OCI-M2 (cell line): ENCODE measurements around the gene TTC28.

Experiments
- DNase-seq: peaks from one replicate; lab custom pipeline; 2025; ENCODE audit not compliant: unreplicated experiment; lab: John Stamatoyannopoulos, UW

TTC28 gene

DNA sequence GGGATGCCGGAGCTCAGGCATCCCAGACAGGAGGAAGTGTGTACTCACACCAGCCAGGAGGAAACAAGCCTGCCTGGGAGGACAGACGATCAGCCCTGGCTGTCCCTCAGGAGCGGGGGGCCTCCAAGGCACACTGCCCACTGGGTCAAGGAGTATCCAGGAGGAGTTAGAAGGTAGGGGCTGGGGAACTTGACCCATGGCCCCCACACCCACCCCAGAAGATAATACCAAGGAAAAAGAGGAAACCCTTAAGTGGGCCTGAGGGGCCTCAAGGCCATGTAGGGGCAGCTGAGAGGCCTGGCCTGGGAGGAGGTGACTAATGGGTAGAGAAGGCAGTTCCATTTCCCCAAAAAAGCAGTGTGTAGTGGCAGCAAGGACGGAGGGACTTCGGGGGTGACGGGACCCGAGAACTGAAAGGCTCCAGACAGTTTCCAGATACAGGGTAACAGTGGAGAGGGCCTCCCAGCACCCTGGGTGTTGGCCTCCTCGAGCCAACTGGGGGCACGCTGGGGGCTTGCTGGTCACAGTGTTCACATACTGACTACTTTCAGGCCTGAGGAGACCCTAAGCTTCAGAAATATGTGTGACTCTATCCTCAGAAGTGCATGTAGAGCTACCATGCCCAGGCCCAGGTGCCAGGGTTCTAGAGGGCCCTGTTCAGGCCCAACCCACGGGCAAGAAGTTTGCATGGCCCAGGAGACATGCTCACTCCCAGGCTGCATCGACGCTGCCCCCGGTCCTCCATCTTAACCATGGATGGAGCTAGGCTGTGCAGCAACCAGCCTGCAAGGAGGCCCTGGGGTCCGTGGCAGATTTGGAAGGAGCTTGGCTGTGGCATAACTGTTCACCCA lies 684.9 kb downstream of the TTC28 start:
- no peak for DNase-seq

DNA sequence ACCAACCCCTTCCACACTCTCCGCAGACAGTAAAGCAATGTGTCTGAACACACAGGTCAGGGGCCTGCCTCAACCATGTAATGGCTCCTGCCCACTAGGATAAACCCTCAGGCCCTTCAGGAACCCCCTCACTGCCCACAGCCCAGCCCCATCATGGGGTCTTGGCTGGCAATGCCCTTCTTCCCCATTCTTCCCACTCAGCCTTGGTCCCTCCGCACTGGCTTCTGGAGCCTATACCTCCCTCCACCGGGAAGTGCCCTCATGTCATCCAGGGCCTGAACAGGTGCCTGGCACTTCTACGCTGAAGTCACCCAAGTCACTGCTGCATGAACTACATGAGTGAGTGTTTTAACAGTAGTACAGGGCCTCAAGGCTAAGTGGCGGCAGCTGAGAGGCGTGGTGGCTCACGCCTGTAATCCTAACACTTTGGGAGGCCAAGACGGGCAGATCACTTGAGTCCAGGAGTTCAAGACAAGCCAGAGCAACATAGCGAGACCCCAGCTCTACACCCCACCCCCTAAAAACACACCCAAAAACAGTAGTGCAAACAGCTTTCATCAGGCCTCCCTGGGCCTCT lies 685.8 kb downstream of the TTC28 start:
- DNase-seq, result no peak

DNA sequence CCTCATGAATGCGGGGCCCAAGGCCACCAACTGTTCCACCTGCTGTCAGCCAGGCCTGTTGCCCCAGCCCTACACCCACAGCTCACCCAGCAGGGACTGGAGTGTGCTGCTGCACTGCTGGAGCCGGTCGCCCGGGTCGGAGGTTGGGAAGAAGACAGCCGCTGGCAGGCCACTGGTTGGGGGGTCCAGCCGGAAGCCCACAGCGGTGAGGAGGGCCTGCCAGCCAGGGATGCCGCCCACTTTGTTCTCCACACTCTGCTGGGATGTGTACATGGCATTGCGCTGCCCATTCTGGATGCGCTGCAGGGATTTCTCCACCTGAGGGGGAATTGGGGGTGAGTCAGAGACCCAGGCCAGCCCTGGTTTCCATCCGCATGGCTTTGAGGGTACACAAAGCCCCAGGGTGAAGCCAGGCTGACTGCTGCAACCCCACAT lies 686.4 kb downstream of the TTC28 start:
- DNase-seq, result no peak

DNA sequence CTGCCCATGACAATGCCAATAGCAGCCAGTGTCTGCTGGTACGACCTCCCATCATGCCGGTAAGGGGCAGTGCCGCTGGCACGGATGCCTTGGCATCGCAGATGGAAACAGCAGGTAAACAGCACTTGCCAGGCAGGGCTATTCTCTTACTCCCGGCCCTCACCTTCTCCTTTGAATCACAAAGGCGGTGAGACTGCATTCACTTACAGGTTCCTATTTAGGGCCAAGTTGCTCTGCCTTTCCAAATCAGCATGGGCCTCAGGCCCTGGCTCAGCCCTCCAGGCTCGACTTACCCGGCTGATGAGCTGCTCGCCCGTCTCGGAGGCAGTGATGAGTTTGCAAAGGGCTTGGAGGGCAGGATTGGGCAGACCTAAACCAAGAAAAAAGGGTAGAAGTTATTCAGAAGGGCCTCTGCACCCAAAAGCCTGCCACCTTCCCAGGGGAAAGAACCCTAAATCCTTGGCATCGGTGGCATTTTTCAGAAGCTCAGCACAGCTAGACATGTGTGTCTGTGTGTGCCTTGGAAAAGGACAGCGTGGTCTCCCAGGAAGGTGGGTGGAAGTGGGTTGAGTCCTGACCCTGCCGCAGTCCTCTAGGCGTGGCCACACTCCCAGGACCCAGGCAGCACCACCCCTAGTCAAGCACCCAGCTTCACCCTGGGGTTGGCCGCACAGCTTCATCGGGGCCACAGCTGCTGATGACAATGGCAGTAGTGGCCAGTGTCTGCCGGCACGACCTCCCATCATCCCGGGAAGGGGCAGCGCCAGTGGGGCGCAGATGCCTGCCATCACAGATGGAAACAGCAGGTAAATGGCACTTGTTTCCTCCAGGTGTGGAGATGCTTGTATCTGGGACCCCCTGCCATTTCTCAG lies 687.1 kb downstream of the TTC28 start:
- DNase-seq, result no peak

DNA sequence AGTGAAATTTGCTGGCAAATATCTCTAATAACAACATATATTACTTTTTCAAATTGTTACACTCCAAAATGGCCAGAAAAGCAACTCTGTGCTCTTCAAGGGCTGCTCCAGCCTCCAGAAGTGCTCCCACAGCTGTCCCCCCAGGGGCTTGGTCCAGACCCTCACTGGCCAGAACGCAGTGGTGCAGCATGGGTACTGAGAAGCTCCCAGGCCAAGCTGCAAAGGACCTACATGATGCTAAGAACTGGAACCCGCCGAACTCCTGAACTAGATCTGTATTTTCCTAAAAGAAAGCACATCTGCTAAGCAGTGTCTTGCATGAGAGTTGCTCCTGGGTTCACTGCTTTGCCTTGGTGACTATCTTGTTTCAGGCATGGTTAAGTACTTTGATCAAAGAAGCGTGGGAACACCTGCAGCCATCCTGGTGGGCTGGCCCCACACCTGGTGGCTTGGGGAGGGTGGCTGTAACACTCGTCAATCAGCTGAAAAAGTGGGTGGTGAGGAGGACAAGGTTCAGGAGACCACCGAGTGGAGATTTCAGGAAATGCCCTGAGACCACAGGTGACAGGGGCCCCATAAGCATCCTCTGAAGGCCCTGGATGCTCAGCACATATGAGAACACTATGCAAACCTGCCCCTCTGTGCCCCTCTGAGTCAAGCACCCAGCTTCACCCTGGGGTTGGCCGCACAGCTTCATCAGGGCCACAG lies 687.9 kb downstream of the TTC28 start:
- no peak for DNase-seq

DNA sequence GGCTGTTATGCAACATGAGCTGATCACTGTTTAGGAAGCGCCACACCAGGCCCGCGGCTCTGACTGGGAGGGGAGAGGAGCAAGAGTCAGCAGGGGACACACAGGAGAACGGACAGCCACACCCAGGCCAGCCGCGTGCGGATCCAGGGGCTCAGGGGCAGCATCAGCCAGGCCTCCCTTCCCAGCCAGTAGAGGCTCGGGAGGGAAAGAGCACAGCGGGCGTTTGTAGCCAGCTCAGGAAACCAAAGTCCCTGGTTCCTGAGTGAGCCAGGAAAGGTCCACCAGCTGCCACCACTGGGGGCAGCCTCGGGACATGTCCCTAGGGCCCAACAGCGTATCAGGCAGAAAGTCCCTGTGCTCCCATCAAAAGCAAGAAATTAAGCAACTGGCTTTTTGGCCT lies 688.8 kb downstream of the TTC28 start:
- no peak for DNase-seq

DNA sequence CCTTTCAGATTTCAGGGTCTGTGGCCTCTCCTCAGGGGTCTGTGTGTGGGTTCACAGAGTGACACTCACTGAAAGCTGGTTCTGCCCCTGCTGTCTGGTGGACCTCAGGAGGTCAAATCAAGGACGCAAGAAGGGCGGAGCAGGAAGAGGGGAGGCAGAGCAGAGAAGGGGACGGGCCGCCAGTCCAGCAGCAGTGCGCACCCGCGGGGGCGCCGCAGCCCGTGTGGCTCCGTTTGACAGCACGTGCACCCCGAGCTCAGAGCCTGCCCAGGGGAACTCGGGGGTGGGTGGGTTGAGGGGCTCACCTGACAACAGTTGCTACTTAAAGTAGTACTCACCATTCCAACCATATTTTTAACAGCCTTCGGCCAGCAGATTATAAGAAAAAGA lies 689.2 kb downstream of the TTC28 start:
- no peak for DNase-seq

DNA sequence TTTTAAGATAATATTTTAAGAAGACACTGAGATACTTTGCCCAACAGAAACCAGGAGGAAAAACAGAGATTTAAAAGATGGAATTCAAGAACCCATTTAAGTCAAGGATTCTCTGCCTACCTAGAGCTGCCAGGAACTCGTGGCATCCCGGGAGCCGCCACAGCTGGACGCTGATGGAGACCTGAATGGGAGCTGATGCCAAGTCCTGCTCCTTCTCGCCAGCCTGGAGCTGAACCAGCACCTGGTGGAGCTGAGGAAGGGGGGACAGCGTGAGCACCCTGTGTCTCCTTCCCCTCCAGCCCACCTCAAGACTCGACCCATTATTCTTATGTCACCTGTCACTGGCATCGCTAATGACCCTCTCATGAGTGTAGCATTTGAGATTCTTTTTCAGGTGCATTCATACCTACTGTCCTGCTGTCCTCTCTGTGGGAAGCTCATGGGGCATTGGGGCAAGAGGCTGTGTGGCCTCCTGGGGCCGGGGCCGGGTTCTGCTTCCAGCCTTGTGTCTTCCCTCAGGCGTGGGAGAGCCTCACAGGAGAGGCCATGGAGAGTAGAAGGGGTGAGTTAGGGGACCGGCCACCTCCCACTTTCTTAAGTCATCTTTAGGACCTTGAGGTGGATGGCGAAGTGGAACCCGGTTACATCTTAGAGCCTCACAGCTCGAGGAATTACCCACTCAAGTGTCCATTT lies 689.7 kb downstream of the TTC28 start:
- DNase-seq, result no peak

DNA sequence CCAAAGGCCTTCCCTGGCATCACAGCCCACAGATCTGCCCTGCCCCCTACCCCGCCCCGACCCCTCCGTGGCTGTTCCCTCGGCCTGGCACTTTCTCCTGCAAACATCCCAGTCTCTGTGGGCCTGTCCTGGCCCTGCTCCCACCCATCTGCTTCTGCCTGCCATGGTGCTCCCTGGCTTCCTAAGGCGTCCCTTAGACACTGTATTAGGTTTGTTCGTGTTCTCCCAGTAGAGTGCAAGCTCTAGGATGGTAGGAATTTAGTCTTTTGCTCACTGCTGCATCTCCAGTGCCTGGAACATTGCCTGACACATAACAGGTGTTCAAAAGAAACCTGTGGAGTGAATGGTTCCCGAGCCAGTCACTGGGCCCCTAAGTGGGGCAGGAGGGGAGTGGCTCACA lies 690.9 kb downstream of the TTC28 start:
- no peak for DNase-seq

DNA sequence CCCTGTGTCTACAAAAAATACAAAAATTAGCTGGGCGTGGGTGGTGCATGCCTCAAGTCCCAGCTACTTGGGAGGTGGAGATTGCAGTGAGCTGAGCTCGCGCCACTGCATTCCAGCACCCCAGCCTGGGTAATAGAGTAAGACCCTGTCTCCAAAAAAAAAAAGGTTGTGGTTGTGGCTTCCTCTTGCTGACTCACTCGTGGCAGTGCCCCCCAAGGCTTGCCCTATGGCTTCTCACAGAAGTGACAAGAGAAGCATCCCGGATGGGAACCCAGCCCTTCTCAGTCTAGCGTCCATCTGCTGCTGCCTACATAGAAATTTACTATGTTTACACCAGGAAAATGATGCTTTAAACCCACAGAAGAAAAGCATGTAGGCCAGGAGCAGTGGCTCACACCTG lies 692.1 kb downstream of the TTC28 start:
- no peak for DNase-seq

DNA sequence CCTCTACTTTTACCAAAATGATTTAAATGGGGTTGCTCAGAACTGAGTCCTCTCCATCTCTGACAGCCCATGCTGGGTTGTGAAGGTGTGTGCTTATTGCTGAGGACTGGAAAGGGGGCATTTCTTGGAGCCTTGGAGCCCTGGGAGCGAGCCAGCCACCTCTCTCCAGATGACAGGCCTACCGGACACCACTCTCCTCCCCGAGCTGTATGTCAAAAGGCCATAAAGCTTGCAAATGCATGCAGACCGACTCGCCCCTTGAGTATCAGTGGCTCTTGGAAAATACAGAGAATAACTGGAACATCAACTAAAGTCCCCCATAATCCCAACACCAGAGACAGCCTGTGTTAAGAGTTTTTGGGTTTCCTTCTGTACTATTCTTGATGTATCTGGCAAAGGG lies 692.7 kb downstream of the TTC28 start:
- no peak for DNase-seq

DNA sequence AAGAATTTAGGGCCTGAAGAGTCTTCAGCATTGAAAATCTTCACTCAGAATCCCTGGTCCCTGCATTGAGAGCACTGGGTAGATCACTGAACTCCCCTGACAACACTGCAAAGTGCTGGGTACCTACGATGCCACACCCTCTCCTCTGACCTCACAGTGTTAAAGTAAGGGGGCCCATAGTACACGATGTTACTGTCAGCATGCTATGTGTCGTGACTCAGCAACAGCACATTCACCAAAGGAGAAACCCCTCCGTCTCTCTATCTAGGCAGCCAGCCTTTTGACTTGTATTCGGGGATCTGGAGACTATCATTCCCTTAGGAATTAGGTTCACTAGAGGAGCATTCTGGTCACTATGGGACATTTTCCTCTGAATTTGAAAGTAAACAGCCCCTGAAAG lies 693.2 kb downstream of the TTC28 start:
- DNase-seq, result no peak

DNA sequence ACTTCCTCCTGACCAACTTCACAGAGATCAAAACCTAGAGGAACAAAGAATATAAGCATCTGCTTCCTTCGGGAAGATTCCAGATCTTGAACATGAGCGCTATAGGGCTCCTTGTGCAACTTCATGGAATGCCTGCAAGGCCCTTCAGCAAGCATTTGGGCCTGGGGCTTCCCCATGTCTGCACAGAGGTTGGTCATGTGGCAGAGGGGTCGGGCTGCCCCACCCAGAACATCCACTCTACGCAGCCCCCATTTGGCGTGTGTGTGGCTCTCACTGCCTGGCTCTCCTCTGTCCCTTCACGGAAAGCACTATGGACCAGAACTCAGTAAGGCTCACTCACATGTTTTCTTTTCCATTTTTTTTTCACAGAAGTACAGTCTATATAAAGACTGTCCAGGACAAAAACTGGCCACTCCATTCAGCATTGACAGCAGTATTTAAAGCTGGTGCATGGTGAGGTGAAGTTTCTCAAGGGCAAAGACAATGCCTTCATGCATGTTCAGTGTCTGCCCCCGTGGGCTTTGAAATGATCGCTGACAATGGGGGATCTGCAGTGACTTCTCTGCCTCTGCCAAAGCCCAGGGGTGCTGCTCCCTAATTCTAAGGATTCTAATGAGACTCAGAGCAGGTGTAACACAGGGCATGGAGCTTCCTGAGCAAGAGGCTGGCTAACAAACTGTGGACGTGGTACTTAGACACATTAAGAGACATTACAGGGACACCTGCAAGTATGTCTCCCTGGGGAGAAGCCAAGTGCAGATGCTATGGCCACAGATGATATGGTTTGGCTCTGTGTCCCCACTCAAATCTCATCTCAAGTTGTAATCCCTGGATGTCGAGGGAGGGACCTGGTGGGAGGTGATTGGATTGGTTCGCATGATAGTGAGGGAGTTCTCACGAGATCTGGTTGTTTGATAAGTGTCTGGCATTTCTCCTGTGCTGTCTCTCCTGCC lies 694.0 kb downstream of the TTC28 start:
- no peak for DNase-seq

DNA sequence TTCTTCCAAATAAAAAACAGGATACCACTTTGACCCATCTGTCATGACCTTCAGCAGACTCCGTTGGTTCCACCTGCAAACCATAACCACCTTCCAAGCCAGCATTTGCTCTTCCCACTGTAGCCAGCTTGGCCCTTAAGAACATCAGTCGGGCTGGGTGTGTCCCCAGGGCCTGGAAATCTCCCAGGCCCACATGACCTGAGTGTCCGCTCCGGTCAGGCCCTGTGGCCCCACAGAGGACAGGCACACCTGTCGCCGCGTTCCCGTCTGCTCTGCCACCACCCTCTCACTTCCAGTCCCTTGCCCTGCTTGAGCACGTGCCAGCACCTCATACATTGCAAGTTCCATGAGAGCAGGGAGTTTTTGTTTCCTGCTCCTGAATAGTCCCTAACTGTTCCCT lies 694.9 kb downstream of the TTC28 start:
- DNase-seq, result no peak

DNA sequence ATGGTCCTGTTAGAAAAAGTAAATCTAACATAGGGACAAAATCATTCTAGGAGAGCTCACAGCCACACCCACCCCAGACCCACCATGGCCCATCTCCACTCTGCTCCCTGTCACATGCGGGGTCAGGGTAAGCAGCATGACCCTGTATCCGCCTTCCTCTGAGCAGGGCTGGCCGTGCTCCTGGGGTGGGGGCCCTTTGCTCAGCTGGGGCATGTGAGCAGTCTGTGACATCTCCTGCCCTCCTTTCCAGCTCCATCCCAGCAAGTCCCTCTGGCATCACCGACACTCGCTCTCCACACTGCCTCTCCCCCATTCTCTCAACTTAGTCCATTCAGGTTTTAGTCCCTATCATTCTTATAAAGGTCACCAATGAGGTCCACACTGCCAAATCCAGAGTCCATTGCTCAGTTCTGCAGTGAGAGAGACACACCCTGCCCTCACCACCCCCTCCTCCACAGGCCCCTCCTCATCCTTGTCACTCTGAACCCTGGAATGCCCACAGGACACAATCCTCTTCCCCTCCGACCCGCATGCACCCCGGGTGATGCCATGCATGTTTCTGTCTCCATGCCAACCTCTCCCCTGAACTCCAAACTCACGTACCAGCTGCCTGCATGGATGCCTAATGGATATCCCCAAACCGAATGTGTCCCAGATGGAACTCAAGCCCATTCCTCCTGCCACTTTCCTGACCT lies 695.5 kb downstream of the TTC28 start:
- DNase-seq, result no peak

DNA sequence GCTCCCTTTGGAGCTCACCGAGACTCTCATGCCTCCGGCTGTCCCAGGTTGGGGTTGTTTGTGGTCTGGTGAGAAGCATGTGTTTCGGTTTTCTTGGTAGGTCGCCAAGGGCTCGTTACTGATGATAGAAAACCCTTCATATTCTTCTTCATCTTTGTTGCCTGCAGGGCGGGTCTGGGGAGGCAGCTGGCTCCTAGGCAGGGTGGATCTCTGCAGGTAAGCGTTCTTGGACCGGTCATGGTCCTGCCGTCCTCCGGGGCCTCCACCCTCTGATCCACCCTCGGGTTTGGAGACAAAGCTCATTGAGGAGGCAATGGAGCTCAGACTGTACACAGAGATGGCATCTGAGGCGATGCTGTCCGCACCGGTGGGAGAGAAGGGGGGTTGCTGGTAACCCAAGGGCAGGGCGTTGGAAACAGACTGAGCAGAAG lies 696.3 kb downstream of the TTC28 start:
- DNase-seq, result no peak

DNA sequence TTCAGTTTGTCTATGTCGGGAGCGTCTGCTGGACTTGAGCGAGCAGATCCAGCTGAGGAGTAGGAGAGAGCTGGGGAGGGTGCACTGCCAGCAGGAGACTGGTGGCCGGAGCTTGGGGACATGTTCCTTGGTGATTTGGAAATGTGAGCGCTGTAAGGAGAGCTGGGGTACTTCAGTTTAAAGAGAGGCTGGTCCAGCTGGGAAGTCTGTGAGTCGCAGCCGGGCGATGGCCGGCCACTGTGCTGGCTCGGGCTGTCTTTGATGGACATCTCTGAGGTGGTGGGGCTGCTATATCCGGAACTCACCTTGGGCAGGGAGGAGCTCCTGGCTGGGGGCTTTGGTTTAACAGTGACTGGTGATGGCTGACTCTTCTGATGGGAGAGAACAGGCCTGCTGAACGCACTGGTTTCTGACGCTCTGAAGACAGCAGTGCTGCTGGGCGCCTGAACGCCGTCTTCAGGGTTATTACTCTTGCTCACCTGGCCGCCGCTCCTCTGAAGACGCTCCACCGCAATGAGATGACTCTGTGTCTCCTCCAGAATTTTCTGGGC lies 696.9 kb downstream of the TTC28 start:
- DNase-seq, result no peak

DNA sequence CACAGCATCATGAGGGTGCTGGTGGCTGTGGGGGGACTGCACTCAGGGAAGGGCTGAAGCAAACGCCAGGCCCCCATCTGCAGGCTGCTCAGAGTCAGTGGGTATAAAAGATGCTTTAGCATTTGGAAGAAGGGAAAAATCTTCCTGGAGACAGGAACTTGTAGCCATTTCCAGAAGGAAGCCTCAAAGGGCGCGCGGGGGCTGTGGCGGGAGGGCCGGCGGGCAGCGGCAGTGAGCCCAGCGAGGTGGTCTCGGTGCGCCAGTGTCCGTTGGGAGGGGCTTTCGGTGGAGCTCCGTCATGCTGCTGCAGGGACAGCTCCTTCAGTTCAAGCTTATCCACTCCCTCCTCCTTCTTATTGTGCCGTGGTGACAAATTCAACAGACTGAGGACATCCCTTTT lies 697.5 kb downstream of the TTC28 start:
- DNase-seq, result no peak
